Measurements from ENCODE around the gene SMIM44. TPM values are rescaled to one million over a fixed set of nuclear protein-coding genes. Genes with fewer than 3 reads are reported as not detected.

Gene SMIM44
- total RNA-seq, 1 experiment from 2014 or later: not detected

- no peak overlapping the region for H3K4me3 Mint-ChIP-seq
- H3K9me3 ChIP-seq (ENCODE audit: control insufficient read depth, low read depth, low read length): no peaks in the 10 kb centered on the region
- H3T11ph ChIP-seq (ENCODE audit: low read length): no peak overlapping the region
- no peak overlapping the region for H4K91ac ChIP-seq (ENCODE audit: insufficient read length, low read depth, low read length)
- DNase-seq: no peak
- H2BK15ac ChIP-seq (ENCODE audit: low read depth, low read length): no peak overlapping the region
- H3K4me1 Mint-ChIP-seq: peaks cover 36 to 45% of the 10 kb centered on the region in 2 experiments
- H3K27ac ChIP-seq (ENCODE audit: insufficient read length, low read depth, low read length): no peak overlapping the region
- no peak overlapping the region for H2BK120ac ChIP-seq (ENCODE audit: low read depth, low read length, poor library complexity, severe bottlenecking)
- WGBS (ENCODE audit: extremely low coverage, insufficient read length, low lambda C conversion rate): no CpG with 5 or more reads among the region's 15 CpGs
- H3K27ac Mint-ChIP-seq: peak overlapping the region; percentile 7 to 61 (median 44); a peak in 2 of 7 replicates
- H3K4me2 ChIP-seq (ENCODE audit: insufficient read depth, insufficient read length, low read length): no peak overlapping the region
- H2BK5ac ChIP-seq (ENCODE audit: insufficient read length, low read length): no peak overlapping the region
- no peaks in the 10 kb centered on the region for H3K27me3 ChIP-seq (ENCODE audit: insufficient read depth, low read length)
- no peak overlapping the region for H4K5ac ChIP-seq (ENCODE audit: insufficient read length, low read depth, low read length)
- peaks cover 1% of the 10 kb centered on the region; the same call in 1 of the 2 replicates for H3K79me2 ChIP-seq (ENCODE audit: insufficient read depth, low read length)
- H3K56ac ChIP-seq (ENCODE audit: insufficient read length, low read depth, low read length): no peak overlapping the region
- no peak overlapping the region for H3K18ac ChIP-seq (ENCODE audit: insufficient read length, low read depth, low read length)
- H2BK20ac ChIP-seq (ENCODE audit: low read depth, low read length, poor library complexity, severe bottlenecking): no peak overlapping the region
- no peak for TF ChIP-seq CTCF (conservative IDR thresholded peaks at IDR 0.05)
- no peak overlapping the region for H4K8ac ChIP-seq (replicated peaks; ENCODE audit: insufficient read length, low read depth, low read length)
- H3K9me3 Mint-ChIP-seq: no peaks in the 10 kb centered on the region; a peak in 1 of 5 replicates
- H3K27me3 Mint-ChIP-seq (ENCODE audit: low read depth): no peaks in the 10 kb centered on the region; the same call in 1 of the 2 replicates
- no peak overlapping the region for H2BK12ac ChIP-seq (ENCODE audit: insufficient read length, low read depth, low read length)
- H3K23me2 ChIP-seq (ENCODE audit: insufficient read length, low read depth, low read length, poor library complexity, severe bottlenecking): no peaks in the 10 kb centered on the region
- no peak overlapping the region for H2AK5ac ChIP-seq (ENCODE audit: insufficient read length, low read length)
- H3K79me1 ChIP-seq (ENCODE audit: insufficient read depth, low read depth, low read length, poor library complexity, severe bottlenecking): no peaks in the 10 kb centered on the region
- H3K9ac ChIP-seq (ENCODE audit: extremely low read depth, insufficient read length, low read length): no peak overlapping the region
- H3K4ac ChIP-seq (ENCODE audit: low read depth, low read length): no peak overlapping the region
- no peak overlapping the region for H3K14ac ChIP-seq (ENCODE audit: insufficient read depth, low read length)
- H4K20me1 ChIP-seq (ENCODE audit: control insufficient read depth, insufficient read depth, insufficient read length): no peaks in the 10 kb centered on the region
- no peak overlapping the region for H2AFZ ChIP-seq (ENCODE audit: low read length)
- no peak overlapping the region for H3K23ac ChIP-seq (ENCODE audit: insufficient read length, low read depth, low read length)
- H3K4me1 ChIP-seq (ENCODE audit: insufficient read depth, low read length): peaks cover 3% of the 10 kb centered on the region; the same call in 1 of the 2 replicates
- H3K36me3 Mint-ChIP-seq (ENCODE audit: insufficient read depth in 1 of 3, low read depth in 3 of 3): peaks cover 2 to 9% (median 7%) of the 10 kb centered on the region in 3 experiments; a peak in 5 of 7 replicates
Observed at GRCh38 chr19:3516675-3517207, 33.5 kb upstream of the SMIM44 start.
